CD14-positive monocyte (primary cell): Measurements from ENCODE around the gene CFAP20DC. TPM values are rescaled to one million over a fixed set of nuclear protein-coding genes. Genes with fewer than 3 reads are reported as not detected.

Experiments
- DNase-seq, 3 donors: peaks; one replicate each; pipeline ENCODE4 v3.0.0-alpha.2; 2011 to 2022
- H2AFZ ChIP-seq: 2 replicates; pipeline ENCODE4 v1.6.0; 2012; ENCODE audit warnings: mild to moderate bottlenecking, low read depth, low read length, inconsistent platforms; ENCODE audit not compliant: insufficient read depth, poor library complexity, severe bottlenecking
- H3K27ac ChIP-seq, 2 donors: 1 replicate in 1 of 2; 2 replicates in 1 of 2; pipeline ENCODE4 v1.5.1; 2012 to 2013; ENCODE audit warnings: low read length in 2 of 2, control low read depth in 1 of 2, inconsistent platforms in 1 of 2, low read depth in 1 of 2, mild to moderate bottlenecking in 1 of 2
- H3K27me3 ChIP-seq, 2 donors: one replicate each; pipeline versions ENCODE4 v1.6.0 to v1.6.1; 2011 to 2013; ENCODE audit warnings: low read length in 2 of 2; ENCODE audit not compliant: control insufficient read depth in 2 of 2, insufficient read depth in 2 of 2
- H3K36me3 ChIP-seq, 2 donors: replicated peaks in 1 of 2; 1 replicate in 1 of 2; 2 replicates in 1 of 2; pipeline versions ENCODE4 v1.5.1 to v1.6.1; 2012 to 2013; ENCODE audit warnings: low read length in 2 of 2, control low read depth in 1 of 2, inconsistent platforms in 1 of 2, mild to moderate bottlenecking in 1 of 2; ENCODE audit not compliant: insufficient read depth in 2 of 2, control insufficient read depth in 1 of 2
- H3K4me1 ChIP-seq, 2 donors: 1 replicate in 1 of 2; 2 replicates in 1 of 2; pipeline versions ENCODE4 v1.5.1 to v1.6.1; 2012 to 2013; ENCODE audit warnings: low read length in 2 of 2, control low read depth in 1 of 2, inconsistent platforms in 1 of 2, mild to moderate bottlenecking in 1 of 2, moderate library complexity in 1 of 2; ENCODE audit not compliant: insufficient read depth in 2 of 2, control insufficient read depth in 1 of 2
- H3K4me2 ChIP-seq: replicated peaks from 2 replicates; pipeline ENCODE3; 2012; ENCODE audit warnings: low read length, moderate library complexity, mild to moderate bottlenecking; ENCODE audit not compliant: poor library complexity, severe bottlenecking; ENCODE audit errors: extremely low read depth
- H3K4me3 ChIP-seq, 3 experiments: fragments of 200-600 bp in 1 of 3; sonication (generic) in 1 of 3; replicated peaks in 1 of 3; 1 replicate in 2 of 3; 2 replicates in 1 of 3; pipeline ENCODE4 v1.5.1; 2011 to 2013; ENCODE audit warnings: low read length in 3 of 3, mild to moderate bottlenecking in 3 of 3, control low read depth in 2 of 3, low read depth in 2 of 3, inconsistent platforms in 1 of 3, moderate library complexity in 1 of 3
- H3K79me2 ChIP-seq: 2 replicates; pipeline ENCODE4 v1.6.0; 2012; ENCODE audit warnings: mild to moderate bottlenecking, control low read depth, inconsistent platforms, low read length, moderate library complexity; ENCODE audit not compliant: insufficient read depth
- H3K9ac ChIP-seq: 2 replicates; pipeline ENCODE4 v1.6.0; 2017; ENCODE audit warnings: low read length, mild to moderate bottlenecking; ENCODE audit not compliant: insufficient read depth, poor library complexity, severe bottlenecking
- H3K9me3 ChIP-seq, 2 donors: replicated peaks in 1 of 2; 1 replicate in 1 of 2; 2 replicates in 1 of 2; pipeline versions ENCODE4 v1.5.1 to v1.6.1; 2012 to 2013; ENCODE audit warnings: low read length in 2 of 2, control low read depth in 1 of 2; ENCODE audit not compliant: control insufficient read depth in 1 of 2, insufficient read depth in 1 of 2
- H4K20me1 ChIP-seq: 2 replicates; pipeline ENCODE4 v1.6.0; 2012; ENCODE audit warnings: mild to moderate bottlenecking, low read length, control low read depth, moderate library complexity; ENCODE audit not compliant: insufficient read depth
- H3K27ac Mint-ChIP-seq, 7 donors: one replicate each; pipeline ENCODE4 v1.8.0; 2020; ENCODE audit warnings: mild to moderate bottlenecking in 7 of 7, mixed read lengths in 7 of 7, moderate library complexity in 6 of 7, inconsistent platforms in 2 of 7
- H3K27me3 Mint-ChIP-seq, 3 donors: one replicate each; pipeline ENCODE4 v1.8.0; 2021 to 2022; ENCODE audit warnings: low read depth in 3 of 3, mild to moderate bottlenecking in 3 of 3, mixed read lengths in 3 of 3, moderate library complexity in 3 of 3, inconsistent platforms in 1 of 3
- H3K36me3 Mint-ChIP-seq, 2 donors: one replicate each; pipeline ENCODE4 v1.8.0; 2020; ENCODE audit warnings: mixed read lengths in 2 of 2, inconsistent platforms in 1 of 2, mild to moderate bottlenecking in 1 of 2
- H3K4me1 Mint-ChIP-seq: one replicate; pipeline ENCODE4 v1.8.0; 2020; ENCODE audit warnings: mild to moderate bottlenecking, mixed read lengths
- H3K4me3 Mint-ChIP-seq, 2 donors: one replicate each; pipeline ENCODE4 v1.8.0; 2020; ENCODE audit warnings: mild to moderate bottlenecking in 2 of 2, mixed read lengths in 2 of 2, moderate library complexity in 1 of 2
- H3K9me3 Mint-ChIP-seq, 7 donors: one replicate each; pipeline ENCODE4 v1.8.0; 2020 to 2022; ENCODE audit warnings: mixed read lengths in 7 of 7, mild to moderate bottlenecking in 6 of 7, moderate library complexity in 6 of 7, inconsistent platforms in 2 of 7
- WGBS: methylation state at CpG from one replicate; pipeline ENCODE4 v1.1.5; 2013; ENCODE audit warnings: missing lambda C conversion rate; ENCODE audit not compliant: insufficient coverage; 5-methylcytosine and 5-hydroxymethylcytosine counted together
- intact Hi-C, 2 donors: fragments of 100-400 bp; cut with micrococcal nuclease; formaldehyde crosslinking; loops; one replicate each; pipeline versions ENCODE4 v1.15.0 to v1.15.1; 2023
- polyA plus RNA-seq, 3 donors: library from polyadenylated mRNA; depleted of rRNA in 1 of 3; unstranded in 2 of 3; stranded (reverse) in 1 of 3; fragments of 300-500 nt in 2 of 3; fragments of >200 nt in 1 of 3; fragmentation: Illumina TruSeq in 2 of 3; gene quantifications; 1 replicate in 2 of 3; 2 replicates in 1 of 3; pipeline ENCODE4 v1.2.3, GENCODE V29; 2012 to 2021
- TF ChIP-seq, protein P1 (sequence below): fragments of 200-600 bp; IDR thresholded peaks from one replicate; pipeline ENCODE4 v1.8.0; 2022; ENCODE audit warnings: antibody characterized with exemption, mild to moderate bottlenecking

CFAP20DC gene
- polyA plus RNA-seq, 3 donors, result not detected

DNA sequence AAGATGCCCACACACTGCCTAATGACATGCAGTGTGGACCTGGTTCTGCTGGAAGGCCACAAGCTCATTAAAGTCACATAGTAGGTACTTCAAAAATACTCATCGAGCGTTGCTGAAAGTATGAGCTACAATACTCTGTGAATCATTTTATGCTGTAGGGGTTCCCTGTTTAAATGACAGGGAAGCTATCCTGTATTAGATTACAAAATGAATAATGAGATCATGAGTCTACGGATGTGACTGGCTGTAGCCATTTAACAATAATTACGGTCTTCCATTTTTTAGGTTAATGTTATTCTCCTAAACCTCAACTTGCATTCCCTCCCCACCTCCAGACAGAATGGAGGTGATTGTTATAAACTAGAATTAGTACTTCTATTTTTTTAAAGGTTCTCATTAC is 255.1 kb downstream of the CFAP20DC start:
- no CpG with 5 or more reads among the region's 4 CpGs for WGBS
- Histone ChIP-seq H3K27me3 (no peaks in the 10 kb centered on the region), H2AFZ (no peak overlapping the region), H3K27ac (no peak overlapping the region), H4K20me1 (no peaks in the 10 kb centered on the region), H3K79me2 (no peaks in the 10 kb centered on the region), H3K4me3 (no peak overlapping the region), H3K4me2 (no peak overlapping the region), H3K9ac (no peak overlapping the region), H3K9me3 (no peaks in the 10 kb centered on the region), H3K36me3 (no peaks in the 10 kb centered on the region), H3K4me1 (no peaks in the 10 kb centered on the region)
- Mint-ChIP-seq H3K27ac (no peak overlapping the region), H3K36me3 (no peaks in the 10 kb centered on the region), H3K4me3 (no peak overlapping the region), H3K4me1 (peaks cover 6% of the 10 kb centered on the region), H3K9me3 (no peaks in the 10 kb centered on the region), H3K27me3 (peaks cover 0 to 2% (median 0%) of the 10 kb centered on the region in 3 donors)
- TF ChIP-seq, protein P1, sequence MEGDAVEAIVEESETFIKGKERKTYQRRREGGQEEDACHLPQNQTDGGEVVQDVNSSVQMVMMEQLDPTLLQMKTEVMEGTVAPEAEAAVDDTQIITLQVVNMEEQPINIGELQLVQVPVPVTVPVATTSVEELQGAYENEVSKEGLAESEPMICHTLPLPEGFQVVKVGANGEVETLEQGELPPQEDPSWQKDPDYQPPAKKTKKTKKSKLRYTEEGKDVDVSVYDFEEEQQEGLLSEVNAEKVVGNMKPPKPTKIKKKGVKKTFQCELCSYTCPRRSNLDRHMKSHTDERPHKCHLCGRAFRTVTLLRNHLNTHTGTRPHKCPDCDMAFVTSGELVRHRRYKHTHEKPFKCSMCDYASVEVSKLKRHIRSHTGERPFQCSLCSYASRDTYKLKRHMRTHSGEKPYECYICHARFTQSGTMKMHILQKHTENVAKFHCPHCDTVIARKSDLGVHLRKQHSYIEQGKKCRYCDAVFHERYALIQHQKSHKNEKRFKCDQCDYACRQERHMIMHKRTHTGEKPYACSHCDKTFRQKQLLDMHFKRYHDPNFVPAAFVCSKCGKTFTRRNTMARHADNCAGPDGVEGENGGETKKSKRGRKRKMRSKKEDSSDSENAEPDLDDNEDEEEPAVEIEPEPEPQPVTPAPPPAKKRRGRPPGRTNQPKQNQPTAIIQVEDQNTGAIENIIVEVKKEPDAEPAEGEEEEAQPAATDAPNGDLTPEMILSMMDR, result no peak
- intact Hi-C loops, result no loop called here
- no peak for DNase-seq

DNA sequence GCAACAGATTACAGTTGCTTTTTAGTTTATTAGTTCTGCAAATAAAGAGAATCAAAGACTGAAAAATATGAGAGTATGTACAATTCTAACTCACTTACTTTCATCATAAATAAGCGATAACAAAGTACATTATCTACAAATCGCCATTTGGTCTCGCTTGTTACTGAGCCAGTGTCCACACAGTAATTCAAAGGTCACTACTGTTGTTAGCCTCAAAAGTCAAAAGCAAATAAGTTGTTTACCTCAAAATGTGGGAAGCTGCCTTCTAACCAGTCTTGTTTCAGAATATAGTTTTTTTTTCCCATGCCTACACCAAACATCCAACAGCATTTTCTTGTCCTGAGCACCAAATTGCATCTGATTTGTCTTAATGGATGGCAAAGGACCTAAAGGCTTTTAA is 255.9 kb downstream of the CFAP20DC start:
- H3K27ac ChIP-seq, result no peak overlapping the region
- H3K27me3 Mint-ChIP-seq, result peaks cover 0 to 2% (median 0%) of the 10 kb centered on the region in 3 donors
- no peak overlapping the region for H3K4me3 ChIP-seq
- no peak overlapping the region for H3K4me2 ChIP-seq
- H3K4me1 ChIP-seq, result no peaks in the 10 kb centered on the region
- no peaks in the 10 kb centered on the region for H4K20me1 ChIP-seq
- H3K79me2 ChIP-seq, result no peaks in the 10 kb centered on the region
- no peaks in the 10 kb centered on the region for H3K9me3 ChIP-seq
- no peak overlapping the region for H3K27ac Mint-ChIP-seq
- WGBS, result no CpG with 5 or more reads among the region's 3 CpGs
- no peak overlapping the region for H3K4me3 Mint-ChIP-seq
- no peaks in the 10 kb centered on the region for H3K36me3 Mint-ChIP-seq
- H3K9ac ChIP-seq, result no peak overlapping the region
- DNase-seq, result no peak
- intact Hi-C loops, result no loop called here
- no peaks in the 10 kb centered on the region for H3K9me3 Mint-ChIP-seq
- H3K4me1 Mint-ChIP-seq, result peaks cover 6% of the 10 kb centered on the region
- H2AFZ ChIP-seq, result no peak overlapping the region
- TF ChIP-seq, protein P1, result no peak
- H3K27me3 ChIP-seq, result no peaks in the 10 kb centered on the region
- H3K36me3 ChIP-seq, result no peaks in the 10 kb centered on the region
